ENCODE data around the gene LRRIQ3. TPM values are rescaled to one million over a fixed set of nuclear protein-coding genes. Genes with fewer than 3 reads are reported as not detected.

Gene LRRIQ3
- total RNA-seq, 2 experiments from 2014 or later, result 0.08 to 0.25 TPM

DNA sequence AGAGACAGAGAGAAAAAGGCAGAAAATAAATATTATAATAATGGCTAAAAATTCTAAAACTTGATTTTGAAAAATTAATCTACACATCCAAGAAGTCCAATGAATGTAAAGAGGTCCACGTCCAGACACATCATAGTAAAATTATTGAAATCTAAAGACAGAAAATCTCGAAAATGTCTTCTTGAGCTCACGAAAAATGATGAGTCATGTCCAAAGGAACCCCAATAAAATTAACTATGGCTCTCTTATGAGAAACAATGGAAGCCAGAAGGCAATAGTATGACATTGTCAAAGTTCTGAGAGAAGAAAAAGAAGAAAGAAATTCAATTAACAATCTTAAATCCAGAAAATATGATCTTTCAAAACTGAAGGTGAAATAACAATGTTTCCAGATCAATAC is 84.6 kb downstream of the LRRIQ3 start:
- Histone ChIP-seq H3K9me3 (ENCODE audit: control insufficient read depth in 1 of 2, insufficient read depth in 1 of 2, low read length in 2 of 2) (no peaks in the 10 kb centered on the region), H3K27ac (ENCODE audit: low read depth in 1 of 2, low read length in 2 of 2) (no peak overlapping the region), H3K4me3 (ENCODE audit: low read length) (no peak overlapping the region), H3K4me1 (ENCODE audit: insufficient read depth, low read length) (no peaks in the 10 kb centered on the region), H3K36me3 (ENCODE audit: insufficient read depth, low read length) (no peaks in the 10 kb centered on the region), H3K27me3 (ENCODE audit: control insufficient read depth in 1 of 2, insufficient read depth in 2 of 2, low read length in 2 of 2) (no peaks in the 10 kb centered on the region)
- no peaks in the 10 kb centered on the region for H3K36me3 Mint-ChIP-seq (ENCODE audit: low read depth)
- no peak for DNase-seq
- no peak overlapping the region for H3K27ac Mint-ChIP-seq
- no peak for ATAC-seq (ENCODE audit: poor library complexity)
- ChIA-PET POLR2A (no interaction called here), CTCF (no interaction called here)
- no peak overlapping the region for H3K4me3 Mint-ChIP-seq
- H3K9me3 Mint-ChIP-seq, result no peaks in the 10 kb centered on the region
- TF ChIP-seq, protein P1, sequence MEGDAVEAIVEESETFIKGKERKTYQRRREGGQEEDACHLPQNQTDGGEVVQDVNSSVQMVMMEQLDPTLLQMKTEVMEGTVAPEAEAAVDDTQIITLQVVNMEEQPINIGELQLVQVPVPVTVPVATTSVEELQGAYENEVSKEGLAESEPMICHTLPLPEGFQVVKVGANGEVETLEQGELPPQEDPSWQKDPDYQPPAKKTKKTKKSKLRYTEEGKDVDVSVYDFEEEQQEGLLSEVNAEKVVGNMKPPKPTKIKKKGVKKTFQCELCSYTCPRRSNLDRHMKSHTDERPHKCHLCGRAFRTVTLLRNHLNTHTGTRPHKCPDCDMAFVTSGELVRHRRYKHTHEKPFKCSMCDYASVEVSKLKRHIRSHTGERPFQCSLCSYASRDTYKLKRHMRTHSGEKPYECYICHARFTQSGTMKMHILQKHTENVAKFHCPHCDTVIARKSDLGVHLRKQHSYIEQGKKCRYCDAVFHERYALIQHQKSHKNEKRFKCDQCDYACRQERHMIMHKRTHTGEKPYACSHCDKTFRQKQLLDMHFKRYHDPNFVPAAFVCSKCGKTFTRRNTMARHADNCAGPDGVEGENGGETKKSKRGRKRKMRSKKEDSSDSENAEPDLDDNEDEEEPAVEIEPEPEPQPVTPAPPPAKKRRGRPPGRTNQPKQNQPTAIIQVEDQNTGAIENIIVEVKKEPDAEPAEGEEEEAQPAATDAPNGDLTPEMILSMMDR (IDR thresholded peaks at IDR 0.05), result no peak
- intact Hi-C loops (cut with DNase I, micrococcal nuclease), result no loop called here
- no peaks in the 10 kb centered on the region for H3K27me3 Mint-ChIP-seq
- no peaks in the 10 kb centered on the region for H3K4me1 Mint-ChIP-seq (ENCODE audit: low read depth)

GRCh38 chr1:74107394-74107793 is 90.6 kb downstream of the LRRIQ3 start:
- H3K36me3 ChIP-seq (ENCODE audit: insufficient read depth, low read length), result no peaks in the 10 kb centered on the region
- no peaks in the 10 kb centered on the region for H3K9me3 ChIP-seq (ENCODE audit: control insufficient read depth in 1 of 2, insufficient read depth in 1 of 2, low read length in 2 of 2)
- intact Hi-C loops (cut with DNase I, micrococcal nuclease), result no loop called here
- H3K4me3 ChIP-seq (ENCODE audit: low read length), result no peak overlapping the region
- H3K4me1 ChIP-seq (ENCODE audit: insufficient read depth, low read length), result no peaks in the 10 kb centered on the region
- POLR2A ChIA-PET, result no interaction called here
- Mint-ChIP-seq H3K4me1 (ENCODE audit: low read depth) (no peaks in the 10 kb centered on the region), H3K36me3 (ENCODE audit: low read depth) (no peaks in the 10 kb centered on the region), H3K27ac (no peak overlapping the region), H3K27me3 (no peaks in the 10 kb centered on the region), H3K4me3 (no peak overlapping the region), H3K9me3 (no peaks in the 10 kb centered on the region)
- CTCF ChIA-PET, result no interaction called here
- TF ChIP-seq, protein P1 (IDR thresholded peaks at IDR 0.05), result no peak
- H3K27ac ChIP-seq (ENCODE audit: low read depth in 1 of 2, low read length in 2 of 2), result no peak overlapping the region
- H3K27me3 ChIP-seq (ENCODE audit: control insufficient read depth in 1 of 2, insufficient read depth in 2 of 2, low read length in 2 of 2), result no peaks in the 10 kb centered on the region
- ATAC-seq (ENCODE audit: poor library complexity), result no peak
- DNase-seq, result no peak

DNA sequence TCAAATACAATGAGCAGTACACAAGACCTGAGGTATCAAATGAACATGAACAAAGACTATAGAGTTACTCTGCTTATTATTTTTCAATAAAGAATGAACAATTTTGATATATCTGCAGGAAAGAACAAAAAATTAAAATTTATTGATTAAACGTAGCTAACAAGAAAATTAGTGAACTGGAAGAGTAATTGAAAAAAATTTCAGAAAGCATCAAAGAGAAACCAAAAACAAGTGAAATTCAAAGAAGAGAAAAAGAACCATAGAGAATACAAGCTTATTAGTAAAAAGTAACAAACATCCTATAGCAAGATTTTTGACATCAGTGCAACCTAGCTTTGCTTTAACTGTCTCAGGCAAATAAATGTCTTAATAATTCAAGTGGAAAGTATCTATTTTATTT is 106.6 kb downstream of the LRRIQ3 start:
- Mint-ChIP-seq H3K4me1 (ENCODE audit: low read depth) (no peaks in the 10 kb centered on the region), H3K9me3 (peaks cover 3% of the 10 kb centered on the region), H3K27ac (no peak overlapping the region), H3K27me3 (no peaks in the 10 kb centered on the region), H3K36me3 (ENCODE audit: low read depth) (no peaks in the 10 kb centered on the region), H3K4me3 (no peak overlapping the region)
- no peak overlapping the region for H3K27ac ChIP-seq (ENCODE audit: low read depth in 1 of 2, low read length in 2 of 2)
- TF ChIP-seq, protein P1 (IDR thresholded peaks at IDR 0.05), result no peak
- H3K4me3 ChIP-seq (ENCODE audit: low read length), result no peak overlapping the region
- no peaks in the 10 kb centered on the region for H3K9me3 ChIP-seq (ENCODE audit: control insufficient read depth in 1 of 2, insufficient read depth in 1 of 2, low read length in 2 of 2)
- H3K4me1 ChIP-seq (ENCODE audit: insufficient read depth, low read length), result no peaks in the 10 kb centered on the region
- CTCF ChIA-PET, result no interaction called here
- intact Hi-C loops (cut with DNase I, micrococcal nuclease), result no loop called here
- POLR2A ChIA-PET, result no interaction called here
- no peaks in the 10 kb centered on the region for H3K36me3 ChIP-seq (ENCODE audit: insufficient read depth, low read length)
- DNase-seq (no peak), ATAC-seq (ENCODE audit: poor library complexity) (no peak)
- no peaks in the 10 kb centered on the region for H3K27me3 ChIP-seq (ENCODE audit: control insufficient read depth in 1 of 2, insufficient read depth in 2 of 2, low read length in 2 of 2)

Measured in CD4-positive, alpha-beta T cell (primary cell).